K562 (cell line): Measurements from ENCODE around the gene DLAT. TPM values are rescaled to one million over a fixed set of nuclear protein-coding genes. Genes with fewer than 3 reads are reported as not detected.

Experiments used
- ATAC-seq: fragments of 200-7000 bp; cut with Tn5 transposase; 3 replicates; pipeline ENCODE4 v1.9.1; 2020; ENCODE audit warnings: moderate library complexity
- BruUV-seq: library from RNA; stranded (reverse); fragments of 400-500 nt; replicated peaks from 2 replicates; lab custom pipeline; 2021; lab: Mats Ljungman, UMichigan
- CTCF ChIA-PET: fragments of 300-600 bp; formaldehyde crosslinking; extraction: SDS; loops from one replicate; lab custom pipeline; 2021; ENCODE audit warnings: low intra/inter-chr PET ratio; lab: Yijun Ruan, JAX
- POLR2A ChIA-PET: fragments of 300-600, 350-650 bp; sonication (Branson Sonifier 250); formaldehyde crosslinking; extraction: SDS; loops from one replicate; lab custom pipeline; 2021; ENCODE audit warnings: antibody characterized with exemption, inconsistent platforms; lab: Yijun Ruan, JAX
- DNase-seq, 4 experiments: peaks; one replicate each; pipeline versions ENCODE4 v3.0.0 to v3.0.0-alpha.2; 2011 to 2018; ENCODE audit warnings: low spot score in 3 of 4, mixed read lengths in 3 of 4; ENCODE audit errors: extremely low read depth in 1 of 4
- FAIRE-seq: peaks from 2 replicates; lab custom pipeline; 2011; peaks lifted over from hg19 to GRCh38; lab: Jason Lieb, UNC
- H2AFZ ChIP-seq: 2 replicates; pipeline ENCODE4 v1.6.0; 2011; ENCODE audit warnings: low read depth, low read length, control low read depth, inconsistent platforms
- H3K27ac ChIP-seq: fragments of 200-600 bp; 3 replicates; pipeline ENCODE4 v1.8.0; 2011; ENCODE audit warnings: low read depth, mild to moderate bottlenecking, control low read depth, inconsistent platforms, low read length, moderate library complexity, mixed read lengths; ENCODE audit errors: extremely low read depth
- H3K27me3 ChIP-seq, 2 experiments: fragments of 300-600 bp in 1 of 2; 2 replicates in 1 of 2; 3 replicates in 1 of 2; pipeline versions ENCODE4 v1.6.0 to v1.8.0; 2011; ENCODE audit warnings: inconsistent platforms in 2 of 2, low read length in 2 of 2, mild to moderate bottlenecking in 1 of 2, mixed read lengths in 1 of 2, moderate library complexity in 1 of 2; ENCODE audit not compliant: control insufficient read depth in 2 of 2, insufficient read depth in 2 of 2
- H3K36me3 ChIP-seq: fragments of 300-600 bp; 3 replicates; pipeline ENCODE4 v1.8.0; 2011; ENCODE audit warnings: mild to moderate bottlenecking, low read length, inconsistent platforms; ENCODE audit not compliant: control insufficient read depth, insufficient read depth
- H3K4me1 ChIP-seq, 2 experiments: fragments of 200-600 bp in 1 of 2; replicated peaks in 1 of 2; 2 replicates in 1 of 2; 3 replicates in 1 of 2; pipeline versions ENCODE4 v1.5.1 to v1.8.0; 2011; ENCODE audit warnings: inconsistent platforms in 2 of 2, low read length in 2 of 2, mild to moderate bottlenecking in 1 of 2, mixed read lengths in 1 of 2, moderate library complexity in 1 of 2; ENCODE audit not compliant: control insufficient read depth in 2 of 2, insufficient read depth in 2 of 2
- H3K4me2 ChIP-seq: 2 replicates; pipeline ENCODE4 v1.6.1; 2011; ENCODE audit warnings: low read length, control low read depth, inconsistent platforms, mixed read lengths; ENCODE audit not compliant: insufficient read depth
- H3K4me3 ChIP-seq: fragments of 200-600 bp; sonication (generic), shearing (Covaris generic); 2 replicates; pipeline ENCODE4 v1.5.1; 2016; ENCODE audit warnings: control low read depth, inconsistent platforms
- H3K79me2 ChIP-seq: fragments of 200-600 bp; 3 replicates; pipeline ENCODE4 v1.8.0; 2011; ENCODE audit warnings: low read length, inconsistent platforms; ENCODE audit not compliant: control insufficient read depth, insufficient read depth
- H3K9ac ChIP-seq, 2 experiments: 2 replicates each; pipeline versions ENCODE4 v1.6.0 to v1.6.1; 2011; ENCODE audit warnings: low read depth in 2 of 2, low read length in 2 of 2, control low read depth in 1 of 2, inconsistent platforms in 1 of 2, mild to moderate bottlenecking in 1 of 2, mixed read lengths in 1 of 2; ENCODE audit not compliant: insufficient read depth in 1 of 2
- H3K9me1 ChIP-seq: one replicate; pipeline ENCODE4 v1.6.0; 2011; ENCODE audit warnings: inconsistent platforms, mild to moderate bottlenecking, low read length, moderate library complexity; ENCODE audit not compliant: control insufficient read depth, insufficient read depth
- H3K9me3 ChIP-seq: replicated peaks from 2 replicates; pipeline ENCODE4 v1.5.1; 2011; ENCODE audit warnings: low read depth, low read length, inconsistent platforms; ENCODE audit not compliant: control insufficient read depth, insufficient read depth
- H4K20me1 ChIP-seq: replicated peaks from 2 replicates; pipeline ENCODE4 v1.6.1; 2011; ENCODE audit warnings: low read length, inconsistent platforms, mixed read lengths; ENCODE audit not compliant: control insufficient read depth, insufficient read depth
- ASH1L ChIP-seq: fragments of 450-650 bp; IDR thresholded peaks from 2 replicates; pipeline ENCODE4 v1.6.1; 2018; ENCODE audit warnings: borderline replicate concordance, mild to moderate bottlenecking, low read depth; ENCODE audit not compliant: partially characterized antibody
- CEBPB ChIP-seq: fragments of 450-650 bp; IDR thresholded peaks from 2 replicates; pipeline ENCODE4 v1.6.1; 2016; ENCODE audit warnings: missing genetic modification characterization, missing compliant biosample characterization
- CTCF ChIP-seq, 3 experiments: IDR thresholded peaks in 2 of 3; conservative IDR thresholded peaks in 1 of 3; 2 replicates each; pipeline ENCODE4 v1.5.1; 2011 to 2012; ENCODE audit warnings: low read length in 3 of 3, mild to moderate bottlenecking in 3 of 3, control low read depth in 2 of 3, improper control_type of control experiment in 1 of 3, inconsistent platforms in 1 of 3, low read depth in 1 of 3, mixed read lengths in 1 of 3, moderate library complexity in 1 of 3; ENCODE audit not compliant: insufficient read depth in 2 of 3
- ELF1 ChIP-seq: fragments of 200-800 bp; sonication (Bioruptor generic); IDR thresholded peaks from 2 replicates; pipeline ENCODE4 v1.6.1; 2016; ENCODE audit warnings: missing genetic modification characterization, missing compliant biosample characterization
- HINFP ChIP-seq: fragments of 450-650 bp; conservative IDR thresholded peaks from 2 replicates; pipeline ENCODE4 v1.6.1; 2016; ENCODE audit warnings: missing genetic modification characterization, low read depth, mild to moderate bottlenecking, control low read depth, missing compliant biosample characterization
- HLTF ChIP-seq: fragments of 450-650 bp; IDR thresholded peaks from 2 replicates; pipeline ENCODE4 v1.6.1; 2016
- HOXB6 ChIP-seq: fragments of 250-450 bp; sonication (Bioruptor Pico); IDR thresholded peaks from 2 replicates; pipeline ENCODE4 v1.5.1; 2022; ENCODE audit warnings: mild to moderate bottlenecking, borderline replicate concordance
- LCOR ChIP-seq: sonication (generic); formaldehyde crosslinking; IDR thresholded peaks from 2 replicates; pipeline ENCODE4 v1.8.0; 2022; ENCODE audit warnings: mild to moderate bottlenecking, missing genetic modification reagents
- MCM7 ChIP-seq, 2 experiments: fragments of 450-650 bp; IDR thresholded peaks; 2 replicates each; pipeline ENCODE4 v1.6.1; 2016 to 2018
- NR1H2 ChIP-seq: sonication (generic); formaldehyde crosslinking; IDR thresholded peaks from 2 replicates; pipeline ENCODE4 v1.4.0; 2020; ENCODE audit warnings: mild to moderate bottlenecking, missing genetic modification reagents
- POU5F1 ChIP-seq: fragments of 150-350 bp; IDR thresholded peaks from 2 replicates; pipeline ENCODE4 v1.6.1; 2014; ENCODE audit warnings: borderline replicate concordance, low read length, low read depth, mild to moderate bottlenecking; ENCODE audit not compliant: partially characterized antibody
- TAF9B ChIP-seq: fragments of 450-650 bp; IDR thresholded peaks from 2 replicates; pipeline ENCODE4 v1.6.1; 2018; ENCODE audit warnings: mild to moderate bottlenecking; ENCODE audit not compliant: partially characterized antibody
- ZNF444 ChIP-seq: fragments of 250-450 bp; sonication (Bioruptor Pico); IDR thresholded peaks from 2 replicates; pipeline ENCODE4 v1.4.0; 2020; ENCODE audit warnings: mild to moderate bottlenecking, moderate library complexity
- WGBS: fragments of 100-300 bp; shearing (Covaris generic); methylation state at CpG from one replicate; pipeline ENCODE4 v1.1.6; 2016; ENCODE audit warnings: low coverage, mixed read lengths; ENCODE audit not compliant: insufficient coverage; ENCODE audit errors: missing lambda C conversion rate; 5-methylcytosine and 5-hydroxymethylcytosine counted together
- in situ Hi-C: fragments of 300-500 bp; cut with MboI; formaldehyde crosslinking; loops from 4 replicates; pipeline ENCODE4 v1.15.0; 2018; ENCODE audit warnings: inconsistent platforms, mixed read lengths
- intact Hi-C: fragments of 100-400 bp; cut with micrococcal nuclease; formaldehyde crosslinking; loops from 2 replicates; pipeline ENCODE4 v1.14.2; 2022
- polyA plus RNA-seq, 8 experiments: library from polyadenylated mRNA; depleted of rRNA in 4 of 8; stranded (reverse) in 5 of 8; unstranded in 3 of 8; fragments of >200 nt; fragmentation: Nextera tagmentation in 2 of 8; fragmentation: Illumina TruSeq in 1 of 8; extraction: Ambion mirVana in 2 of 8; extraction: Trizol in 1 of 8; gene quantifications; 2 replicates each; pipeline versions ENCODE4 v1.2.1 to v1.2.3, GENCODE V29; 2011 to 2014; ENCODE audit warnings: inconsistent platforms in 1 of 8, missing spikeins in 1 of 8
- total RNA-seq, 7 experiments: library from RNA; depleted of rRNA in 6 of 7; stranded (reverse); fragments of >200 nt in 6 of 7; fragmentation: Illumina TruSeq in 2 of 7; extraction: Trizol in 2 of 7; gene quantifications; 2 replicates each; pipeline versions ENCODE4 v1.2.1 to v1.2.3, GENCODE V29; 2011 to 2021; ENCODE audit warnings: low replicate concordance in 1 of 7

Gene DLAT
- total and polyA plus RNA-seq, 9 of the 15 experiments (the other 6 are each of a cell fraction or from before 2014, with no cell fraction given), result 41.7 to 152 (median 105) TPM

GRCh38 chr11:112050721-112051120 is 25.5 kb downstream of the DLAT start (continued):
- TF ChIP-seq CEBPB (tag) (no peak), ELF1 (tag) (no peak), HOXB6 (no peak), NR1H2 (CRISPR knock-in tag) (no peak), HINFP (tag) (no peak), CTCF (IDR thresholded peaks at IDR 0.05 in 2 of 3, conservative IDR thresholded peaks at IDR 0.05 in 1 of 3; ENCODE audit: insufficient read depth in 2 of 3, low read depth in 1 of 3, low read length in 3 of 3) (no peak), LCOR (CRISPR knock-in tag) (no peak)

- Histone ChIP-seq H3K4me3 (no peak overlapping the region), H3K9ac (no peak overlapping the region), H3K9me3 (no peaks in the 10 kb centered on the region), H2AFZ (no peak overlapping the region), H3K27me3 (no peaks in the 10 kb centered on the region), H3K9me1 (no peaks in the 10 kb centered on the region), H3K27ac (no peak overlapping the region), H4K20me1 (no peaks in the 10 kb centered on the region), H3K36me3 (peaks cover 86% of the 10 kb centered on the region), H3K4me1 (no peaks in the 10 kb centered on the region)
- CTCF ChIA-PET, result no interaction called here
- in situ Hi-C loops, result no loop called here
- BruUV-seq, result no TSS peak
- WGBS, result 86% methylated on average over 3 of the region's 3 CpGs
- no peak for DNase-seq
- TF ChIP-seq ASH1L (no peak), ZNF444 (CRISPR knock-in tag) (no peak), POU5F1 (no peak), HLTF (no peak), MCM7 (IDR thresholded peaks at IDR 0.05) (no peak), TAF9B (no peak)
- TF ChIP-seq, all 486 proteins: peak for 0
- H3K79me2 ChIP-seq, result peaks cover 28% of the 10 kb centered on the region
- intact Hi-C loops, result no loop called here
- ATAC-seq, result no peak
- POLR2A ChIA-PET, result no interaction called here
- no peak overlapping the region for H3K4me2 ChIP-seq
- no peak for FAIRE-seq
These were observed 26.6 kb downstream of the DLAT start for GRCh38 chr11:112051768-112052167.
